GM23248 (cell line): ENCODE measurements around the gene MKLN1. TPM values are rescaled to one million over a fixed set of nuclear protein-coding genes. Genes with fewer than 3 reads are reported as not detected.
A peak's percentile ranks its signal among the peaks of the same experiment; 100 is the strongest.

Experiments
- DNase-seq: peaks from one replicate; pipeline ENCODE4 v3.0.0-alpha.2; 2015
- H2AFZ ChIP-seq: fragments of 200-600 bp; sonication (generic); 2 replicates; pipeline ENCODE4 v1.6.1; 2016; ENCODE audit warnings: antibody characterized with exemption
- H3F3A ChIP-seq: fragments of 200-600 bp; sonication (generic); 2 replicates; pipeline ENCODE4 v1.6.1; 2016; ENCODE audit warnings: mild to moderate bottlenecking, antibody characterized with exemption, mixed run types; ENCODE audit not compliant: insufficient read depth
- H3K27ac ChIP-seq: fragments of 200-600 bp; sonication (generic); 2 replicates; pipeline ENCODE4 v1.5.1; 2016; ENCODE audit warnings: mild to moderate bottlenecking
- H3K27me3 ChIP-seq: fragments of 200-600 bp; sonication (generic); replicated peaks from 2 replicates; pipeline ENCODE4 v1.6.1; 2016; ENCODE audit warnings: mild to moderate bottlenecking; ENCODE audit not compliant: insufficient read depth
- H3K36me3 ChIP-seq: fragments of 200-600 bp; sonication (generic); 2 replicates; pipeline ENCODE4 v1.6.1; 2016; ENCODE audit warnings: low read depth, mild to moderate bottlenecking
- H3K4me1 ChIP-seq: fragments of 200-600 bp; sonication (generic); 2 replicates; pipeline ENCODE4 v1.6.1; 2016; ENCODE audit warnings: mild to moderate bottlenecking; ENCODE audit not compliant: insufficient read depth
- H3K4me2 ChIP-seq: fragments of 200-600 bp; sonication (generic); one replicate; pipeline ENCODE4 v1.6.1; 2016; ENCODE audit warnings: mild to moderate bottlenecking; ENCODE audit not compliant: unreplicated experiment
- H3K4me3 ChIP-seq: fragments of 200-600 bp; sonication (generic); 2 replicates; pipeline ENCODE4 v1.5.1; 2016; ENCODE audit warnings: mild to moderate bottlenecking
- H3K79me2 ChIP-seq: fragments of 200-600 bp; sonication (generic); 2 replicates; pipeline ENCODE4 v1.6.1; 2016; ENCODE audit warnings: mild to moderate bottlenecking; ENCODE audit not compliant: insufficient read depth
- H3K9ac ChIP-seq: fragments of 200-600 bp; sonication (generic); 2 replicates; pipeline ENCODE4 v1.6.1; 2016; ENCODE audit warnings: mild to moderate bottlenecking
- H3K9me2 ChIP-seq: fragments of 200-600 bp; sonication (generic); 2 replicates; pipeline ENCODE4 v1.6.1; 2016; ENCODE audit warnings: mixed run types, mild to moderate bottlenecking, moderate library complexity; ENCODE audit not compliant: insufficient read depth
- H3K9me3 ChIP-seq: fragments of 200-600 bp; sonication (generic); one replicate; pipeline ENCODE4 v1.6.1; 2017; ENCODE audit warnings: low read depth
- H4K20me1 ChIP-seq: fragments of 200-600 bp; sonication (generic); 2 replicates; pipeline ENCODE4 v1.6.0; 2016; ENCODE audit not compliant: insufficient read depth
- EZH2 ChIP-seq: fragments of 200-600 bp; sonication (generic); IDR thresholded peaks from 2 replicates; pipeline ENCODE4 v1.6.1; 2018; ENCODE audit warnings: antibody characterized with exemption, mild to moderate bottlenecking; ENCODE audit not compliant: insufficient read depth, poor library complexity, severe bottlenecking
- EZH2phosphoT487 ChIP-seq: fragments of 200-600 bp; sonication (generic); IDR thresholded peaks from 2 replicates; pipeline ENCODE4 v1.6.1; 2018; ENCODE audit warnings: antibody characterized with exemption, moderate library complexity, mild to moderate bottlenecking, low read depth; ENCODE audit not compliant: insufficient read depth
- WGBS, 2 experiments: methylation state at CpG; one replicate each; pipeline ENCODE4 v1.1.6; 2015 to 2017; ENCODE audit warnings: low lambda C conversion rate in 2 of 2, low coverage in 1 of 2; ENCODE audit errors: missing lambda C conversion rate in 2 of 2; 5-methylcytosine and 5-hydroxymethylcytosine counted together
- in situ Hi-C: fragments of 300-500 bp; cut with MboI; formaldehyde crosslinking; loops from 2 replicates; pipeline ENCODE4 v1.15.0; 2020
- polyA plus RNA-seq: library from polyadenylated mRNA; unstranded; fragments of >200 nt; fragmentation: Nextera tagmentation; extraction: Ambion mirVana; gene quantifications from 2 replicates; pipeline ENCODE4 v1.2.1, GENCODE V29; 2016
- total RNA-seq: library from RNA; depleted of rRNA; stranded (reverse); fragments of >200 nt; shearing (Covaris generic); gene quantifications from 2 replicates; pipeline ENCODE4 v1.2.3, GENCODE V29; 2014

Gene MKLN1
- total and polyA plus RNA-seq, 2 experiments from 2014 or later, result 32.1 to 35.7 TPM

DNA sequence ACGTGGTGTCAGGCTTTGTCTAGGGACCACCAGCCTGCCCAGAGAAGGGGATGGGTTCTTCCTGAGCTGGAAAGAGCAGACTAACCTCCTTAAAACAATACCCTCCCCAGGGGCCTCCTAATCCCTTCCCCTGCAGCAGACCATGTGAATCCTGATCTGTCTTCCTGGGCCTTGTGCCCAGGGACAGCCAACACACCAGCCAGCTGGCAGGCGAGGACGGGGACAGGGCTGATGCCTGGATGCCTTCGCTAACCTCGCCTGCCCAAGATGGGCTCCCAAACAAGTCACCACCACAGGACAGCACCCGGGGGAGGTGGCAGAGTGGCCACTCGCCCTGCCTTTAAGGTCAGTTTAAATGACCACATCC, 211.1 kb downstream of the MKLN1 start:
- Histone ChIP-seq H2AFZ (no peak overlapping the region), H3K4me2 (peak overlapping the region; percentile 59), H3K9me3 (no peaks in the 10 kb centered on the region), H4K20me1 (no peaks in the 10 kb centered on the region), H3K9ac (peak overlapping the region; percentile 18; the same call in 1 of the 2 replicates), H3K36me3 (peaks cover 5% of the 10 kb centered on the region; the same call in 1 of the 2 replicates), H3K4me3 (no peak overlapping the region), H3K4me1 (peaks cover 24% of the 10 kb centered on the region), H3K27ac (peak overlapping the region; percentile 61), H3K27me3 (no peaks in the 10 kb centered on the region), H3K79me2 (peaks cover 98% of the 10 kb centered on the region), H3K9me2 (no peaks in the 10 kb centered on the region), H3F3A (peaks cover 29% of the 10 kb centered on the region; the same call in 1 of the 2 replicates)
- 44% methylated on average over 7 of the region's 7 CpGs for WGBS, 2 experiments
- peak; percentile 68 for DNase-seq
- TF ChIP-seq EZH2, result no peak
- TF ChIP-seq EZH2phosphoT487, result no peak
- in situ Hi-C loops, result no loop called here

DNA sequence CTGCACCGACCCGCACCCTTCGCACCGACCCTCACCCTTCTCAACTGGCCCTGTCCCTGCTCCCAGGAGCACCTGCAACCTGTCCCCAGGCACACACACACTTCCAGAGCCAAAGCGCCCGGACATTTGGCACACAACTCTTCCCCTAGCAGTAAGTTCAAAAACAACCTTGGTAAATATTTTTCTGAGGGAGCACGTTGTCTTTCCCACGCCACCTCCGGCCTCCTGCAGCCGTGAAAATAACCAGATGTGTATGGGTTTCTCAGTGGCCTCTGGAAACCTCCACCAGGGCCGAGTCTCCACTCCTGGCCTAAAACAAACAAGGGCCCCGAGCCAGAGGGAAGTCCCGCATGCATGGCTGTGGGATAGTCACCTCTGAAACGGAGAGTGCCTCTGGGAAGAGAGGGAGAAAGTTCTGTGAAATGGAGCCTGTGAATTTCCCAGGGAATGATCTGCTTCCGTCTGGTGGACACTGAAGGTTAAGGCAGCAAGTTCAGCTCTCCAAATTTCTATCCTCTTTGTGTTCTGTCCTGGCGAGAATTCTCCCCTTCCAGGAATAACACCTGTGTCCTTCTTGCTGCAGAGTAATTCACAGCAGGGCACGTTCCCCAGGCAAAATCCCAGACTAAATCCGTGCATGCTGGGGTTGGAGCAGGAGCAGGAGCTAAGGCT, 213.0 kb downstream of the MKLN1 start:
- H3K9me2 ChIP-seq, result no peaks in the 10 kb centered on the region
- no peak overlapping the region for H3K27ac ChIP-seq
- H3K4me1 ChIP-seq, result peaks cover 32% of the 10 kb centered on the region
- in situ Hi-C loops, result no loop called here
- H3K36me3 ChIP-seq, result peaks cover 5% of the 10 kb centered on the region; the same call in 1 of the 2 replicates
- H3F3A ChIP-seq, result peaks cover 33% of the 10 kb centered on the region; the same call in 1 of the 2 replicates
- no peak overlapping the region for H3K4me2 ChIP-seq
- DNase-seq, result no peak
- no peaks in the 10 kb centered on the region for H4K20me1 ChIP-seq
- no peak overlapping the region for H3K4me3 ChIP-seq
- TF ChIP-seq EZH2 (no peak), EZH2phosphoT487 (no peak)
- H3K9me3 ChIP-seq, result no peaks in the 10 kb centered on the region
- peaks cover 98% of the 10 kb centered on the region for H3K79me2 ChIP-seq
- 82 to 84% methylated on average over 18 of the region's 18 CpGs for WGBS, 2 experiments
- H3K9ac ChIP-seq, result no peak overlapping the region
- H3K27me3 ChIP-seq, result no peaks in the 10 kb centered on the region
- H2AFZ ChIP-seq, result no peak overlapping the region

- Histone ChIP-seq H3K4me3 (no peak overlapping the region), H3K9ac (no peak overlapping the region), H4K20me1 (no peaks in the 10 kb centered on the region), H3K27ac (no peak overlapping the region), H2AFZ (no peak overlapping the region), H3K9me2 (no peaks in the 10 kb centered on the region), H3K36me3 (peaks cover 5% of the 10 kb centered on the region; the same call in 1 of the 2 replicates), H3K79me2 (peaks cover 100% of the 10 kb centered on the region), H3K9me3 (no peaks in the 10 kb centered on the region), H3K27me3 (no peaks in the 10 kb centered on the region), H3K4me2 (no peak overlapping the region), H3K4me1 (peaks cover 30% of the 10 kb centered on the region), H3F3A (peaks cover 23% of the 10 kb centered on the region; the same call in 1 of the 2 replicates)
- no peak for TF ChIP-seq EZH2
- TF ChIP-seq EZH2phosphoT487, result no peak
- WGBS, 2 experiments, result 94 to 96% methylated on average over 5 of the region's 5 CpGs
- in situ Hi-C loops, result no loop called here
- no peak for DNase-seq
These were observed 215.6 kb downstream of the MKLN1 start for GRCh38 chr7:131543298-131543697.

DNA sequence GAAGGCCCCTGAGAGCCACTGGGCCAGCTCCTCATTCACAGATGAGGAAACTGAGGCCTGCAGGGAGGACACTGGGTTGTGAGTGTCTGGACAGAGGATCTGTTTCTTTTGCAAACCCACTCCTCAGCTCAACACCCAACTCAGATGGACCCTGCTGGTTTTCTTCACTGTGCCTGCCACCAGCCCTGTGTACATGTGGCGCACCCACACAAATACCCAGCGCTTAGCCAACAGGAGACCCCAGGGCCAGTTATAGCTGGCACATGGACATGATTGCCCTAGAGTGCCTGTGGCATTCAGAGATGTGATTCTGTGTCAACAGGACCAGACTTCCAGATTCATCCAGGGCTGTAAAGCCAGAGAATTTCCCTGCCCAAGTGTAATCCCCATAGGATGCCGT, 216.3 kb downstream of the MKLN1 start:
- DNase-seq, result no peak
- H3K4me2 ChIP-seq, result no peak overlapping the region
- no peaks in the 10 kb centered on the region for H3K9me3 ChIP-seq
- WGBS, 2 experiments, result 98% methylated on average over 3 of the region's 3 CpGs
- H3K9me2 ChIP-seq, result no peaks in the 10 kb centered on the region
- H3K79me2 ChIP-seq, result peaks cover 100% of the 10 kb centered on the region
- no peak overlapping the region for H2AFZ ChIP-seq
- H3F3A ChIP-seq, result peaks cover 17% of the 10 kb centered on the region; the same call in 1 of the 2 replicates
- in situ Hi-C loops, result no loop called here
- no peak overlapping the region for H3K9ac ChIP-seq
- no peaks in the 10 kb centered on the region for H4K20me1 ChIP-seq
- H3K36me3 ChIP-seq, result peaks cover 5% of the 10 kb centered on the region; the same call in 1 of the 2 replicates
- H3K4me1 ChIP-seq, result peaks cover 22% of the 10 kb centered on the region
- 0 out of 2 replicates have a peak overlapping the region, but pooled peaks have one; percentile 4 for H3K27ac ChIP-seq
- no peaks in the 10 kb centered on the region for H3K27me3 ChIP-seq
- TF ChIP-seq EZH2phosphoT487 (no peak), EZH2 (no peak)
- no peak overlapping the region for H3K4me3 ChIP-seq
